ELR (cell line): ENCODE data around the gene ALMS1.
"Not testable (repeated sequence)": the region's sequence is repeated elsewhere in the genome, so short reads cannot be mapped to it uniquely, and the experiment has no call there.

Experiments
- DNase-seq: peaks from one replicate; pipeline ENCODE4 v3.0.0-alpha.2; 2015; ENCODE audit warnings: low read depth

Gene ALMS1

GRCh38 chr2:73624625-73625024, 239.0 kb downstream of the ALMS1 start:
- DNase-seq: not testable (repeated sequence)

DNA sequence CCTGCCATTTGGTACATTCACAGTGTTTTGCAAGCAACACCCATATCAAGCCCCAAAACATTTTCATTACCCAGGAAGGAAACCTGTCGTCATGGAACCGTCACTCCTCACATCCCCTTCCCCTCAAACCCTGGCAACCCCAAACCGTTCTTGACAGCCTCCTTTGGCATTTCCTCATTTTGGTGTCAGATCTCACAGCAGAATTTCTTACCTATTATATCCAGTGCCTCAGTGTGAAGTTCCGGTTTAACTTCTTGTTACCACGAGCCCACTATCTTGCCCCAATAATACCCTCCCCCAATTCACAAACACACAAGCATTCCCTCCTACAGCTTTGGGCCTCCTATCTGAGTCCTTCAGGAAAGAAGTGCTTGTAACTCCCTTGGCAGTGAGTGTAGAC, 240.6 kb downstream of the ALMS1 start:
- DNase-seq: not testable (repeated sequence)

- not testable (repeated sequence) for DNase-seq
These were observed 242.9 kb downstream of the ALMS1 start for GRCh38 chr2:73628493-73628892.

GRCh38 chr2:73630662-73631266, 245.1 kb downstream of the ALMS1 start:
- peak; percentile 35 for DNase-seq

DNA sequence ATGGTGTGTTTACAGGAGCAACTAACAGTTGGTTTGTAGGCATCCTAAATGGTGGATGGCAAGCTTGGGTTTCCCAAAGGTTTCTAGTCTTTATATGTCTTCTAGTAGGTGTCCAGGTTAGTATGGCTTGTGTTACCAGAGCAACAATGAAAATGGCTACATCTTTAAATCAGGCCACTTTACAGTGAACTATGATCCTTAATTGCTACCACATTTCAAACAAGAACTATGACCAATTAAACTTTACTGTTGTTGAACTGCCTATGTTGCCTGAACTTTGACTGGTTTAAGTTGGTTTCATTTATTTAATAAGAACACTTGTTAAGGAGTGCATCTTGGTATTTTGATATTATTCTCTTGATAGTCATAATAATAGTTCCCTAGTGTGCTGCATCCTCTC, 251.3 kb downstream of the ALMS1 start:
- not testable (repeated sequence) for DNase-seq

DNA sequence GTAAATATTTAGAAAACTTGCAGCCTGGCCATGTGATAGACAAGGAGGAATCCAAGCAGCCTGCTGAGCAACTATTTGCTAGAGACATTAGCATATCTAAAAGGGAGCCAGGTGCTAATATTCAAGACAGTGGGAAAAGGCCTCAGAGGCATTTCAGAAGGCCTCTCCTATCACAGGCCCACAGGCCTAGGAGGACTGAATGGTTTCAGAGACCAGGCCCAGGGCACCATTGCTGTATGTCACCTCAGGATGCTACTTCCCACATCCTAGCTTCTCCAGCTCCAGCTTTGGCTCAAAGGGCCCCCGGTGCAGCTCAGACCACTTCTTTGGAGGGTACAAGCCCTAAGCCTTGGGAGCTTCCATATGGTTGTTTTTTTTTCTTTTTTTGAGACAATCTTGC, 252.8 kb downstream of the ALMS1 start:
- no peak for DNase-seq

- DNase-seq: no peak
These were observed 254.9 kb downstream of the ALMS1 start for GRCh38 chr2:73640511-73640911.

DNA sequence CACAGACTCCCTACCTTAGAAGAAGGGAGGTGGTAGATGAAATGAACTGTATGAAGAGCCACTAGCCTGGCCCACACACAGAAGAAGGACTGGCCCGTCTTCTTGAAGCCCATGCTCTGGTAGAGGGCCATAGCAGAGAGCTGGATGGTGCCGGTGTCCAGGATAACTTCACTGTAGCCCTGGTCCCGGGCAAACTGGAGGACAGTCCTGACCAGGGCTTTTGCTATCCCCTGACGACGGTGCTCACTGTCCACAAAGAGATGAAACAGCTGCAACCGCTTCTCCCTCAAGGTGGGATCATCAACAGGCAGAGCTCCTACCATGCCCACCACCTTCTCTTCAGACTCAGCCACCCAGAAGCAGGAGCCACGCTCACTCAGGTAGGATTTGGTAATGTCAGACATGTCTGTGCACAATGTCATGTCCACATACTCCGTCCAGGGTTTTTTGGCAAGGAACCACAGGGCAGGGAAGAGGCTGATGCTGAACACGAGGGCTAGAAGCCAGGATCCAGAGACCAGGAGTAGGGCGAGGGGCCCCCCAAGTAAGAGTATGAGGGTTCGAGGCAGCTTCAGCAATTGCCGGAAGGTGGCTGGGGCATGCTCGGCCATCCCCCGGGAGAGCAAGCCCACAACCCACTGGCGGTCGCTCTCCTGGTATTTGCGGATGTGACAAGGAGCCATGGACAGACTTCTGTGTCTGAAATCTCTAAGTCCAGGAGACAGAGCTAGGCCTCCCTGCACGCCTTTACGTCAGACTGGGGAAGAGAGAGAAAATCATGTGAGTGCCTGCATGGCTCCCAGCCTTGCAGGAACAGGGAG, 255.5 kb downstream of the ALMS1 start:
- no peak for DNase-seq

GRCh38 chr2:73641767-73642062, 256.1 kb downstream of the ALMS1 start:
- no peak for DNase-seq

- no peak for DNase-seq
These were observed 256.8 kb downstream of the ALMS1 start, which contains the start of gene NAT8 for GRCh38 chr2:73642338-73643018. TSS of gene NAT8 (minus strand) at chr2:73642422. CDS start at chr2:73641628, 794 bp downstream.

DNA sequence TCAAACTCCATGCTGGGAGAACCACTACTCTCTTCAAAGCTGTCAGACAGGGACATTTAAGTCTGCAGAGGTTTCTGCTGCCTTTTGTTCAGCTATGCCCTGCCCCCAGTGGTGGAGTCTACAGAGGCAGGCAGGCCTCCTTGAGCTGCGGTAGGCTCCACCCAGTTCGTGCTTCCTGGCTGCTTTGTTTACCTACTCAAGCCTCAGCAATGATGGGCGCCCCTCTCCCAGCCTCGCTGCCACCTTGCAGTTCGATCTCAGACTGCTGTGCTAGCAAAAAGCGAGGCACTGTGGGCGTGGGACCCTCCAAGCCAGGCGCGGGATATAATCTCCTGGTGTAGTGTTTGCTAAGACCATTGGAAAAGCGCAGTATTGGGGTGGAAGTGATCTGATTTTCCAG, 262.1 kb downstream of the ALMS1 start:
- not testable (repeated sequence) for DNase-seq

DNA sequence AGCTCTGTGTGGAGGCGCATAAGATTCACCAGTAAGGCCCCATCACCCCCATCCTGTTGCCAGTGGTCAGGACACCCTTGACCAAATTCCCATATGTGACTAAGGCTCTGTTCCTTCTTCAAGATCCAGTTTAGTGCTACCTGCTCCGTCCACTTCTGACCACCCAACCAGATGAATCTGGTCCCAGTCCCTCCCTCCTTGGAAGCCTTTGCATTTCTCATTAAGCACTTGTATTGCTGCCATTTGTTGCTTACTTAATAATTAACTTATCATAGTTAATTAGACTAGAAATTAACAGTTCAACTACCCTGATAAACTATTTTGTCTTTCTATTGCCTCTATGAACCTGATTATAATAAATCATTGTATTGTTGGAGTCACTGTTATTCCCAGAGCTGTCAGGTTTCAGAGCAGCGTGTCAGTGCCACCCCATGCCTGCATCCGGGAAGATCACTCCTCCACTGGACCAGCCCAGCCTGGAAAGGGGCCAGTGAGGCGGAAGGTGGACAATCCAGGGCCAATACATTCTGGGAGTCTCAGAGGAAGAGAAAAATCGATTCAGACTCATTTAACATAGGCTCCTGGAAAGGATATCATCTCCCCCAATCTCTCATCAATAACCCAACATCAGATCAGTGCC, 266.1 kb downstream of the ALMS1 start:
- no peak for DNase-seq

DNA sequence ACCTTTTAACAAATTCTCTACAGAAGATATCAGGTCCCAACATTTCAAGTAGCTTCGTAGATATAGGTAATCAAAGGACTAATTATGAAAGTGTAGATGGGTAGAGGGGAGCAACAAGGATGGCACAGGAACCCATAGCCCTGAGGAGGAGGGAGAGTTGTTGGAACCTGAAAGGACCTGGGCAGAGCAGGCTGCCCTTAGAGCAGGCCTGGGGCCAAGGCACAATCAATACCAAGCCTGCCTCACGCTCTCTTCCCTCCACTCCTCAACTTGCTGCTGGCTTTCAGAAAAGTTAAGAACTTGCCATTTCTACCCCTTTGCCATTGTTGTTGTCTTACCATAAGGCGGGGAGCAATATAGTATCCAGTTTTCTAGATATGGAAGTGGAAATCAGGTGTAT, 266.7 kb downstream of the ALMS1 start:
- DNase-seq: no peak

DNA sequence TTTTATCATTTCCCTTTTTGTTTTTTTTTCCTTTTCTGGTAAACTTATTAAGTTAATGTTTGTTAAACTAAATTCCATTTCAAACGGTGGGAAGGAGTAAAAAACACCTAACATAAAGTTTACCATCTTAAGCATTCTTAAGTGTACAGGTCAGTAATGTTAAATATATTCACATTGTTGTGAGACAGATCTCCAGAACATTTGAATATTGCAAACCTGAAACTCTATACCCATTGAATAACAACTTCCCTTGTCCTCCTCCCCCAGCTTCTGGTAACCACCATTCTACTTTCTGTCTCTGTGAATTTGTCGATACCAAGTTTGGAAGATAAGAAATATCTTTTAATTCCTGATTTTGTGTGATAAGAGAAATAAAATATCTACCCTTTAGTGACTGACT, 268.5 kb downstream of the ALMS1 start:
- DNase-seq: no peak
